ENCODE measurements around the gene DMXL2.
"Not testable (repeated sequence)": the region's sequence is repeated elsewhere in the genome, so short reads cannot be mapped to it uniquely, and the experiment has no call there.

The DMXL2 gene

GRCh38 chr15:51621936-51622603 lies 501 bp downstream of the DMXL2 start:
- in situ Hi-C loops (cut with HindIII; ENCODE audit: low sequenced_read_pairs): no loop called here

- in situ Hi-C loops (cut with HindIII; ENCODE audit: low sequenced_read_pairs): no loop called here
These were observed 1.3 kb downstream of the DMXL2 start for GRCh38 chr15:51621155-51621765.

GRCh38 chr15:51620641-51621040 lies 1.9 kb downstream of the DMXL2 start:
- in situ Hi-C loops (cut with HindIII; ENCODE audit: low sequenced_read_pairs): no loop called here

GRCh38 chr15:51620122-51620521 lies 2.4 kb downstream of the DMXL2 start:
- in situ Hi-C loops (cut with HindIII; ENCODE audit: low sequenced_read_pairs): no loop called here

GRCh38 chr15:51619331-51620035 lies 3.1 kb downstream of the DMXL2 start:
- in situ Hi-C loops (cut with HindIII; ENCODE audit: low sequenced_read_pairs): no loop called here

- in situ Hi-C loops (cut with HindIII; ENCODE audit: low sequenced_read_pairs): no loop called here
These were observed 4.7 kb downstream of the DMXL2 start for GRCh38 chr15:51617886-51618285.

GRCh38 chr15:51613951-51614350 lies 8.6 kb downstream of the DMXL2 start:
- in situ Hi-C loops (cut with HindIII; ENCODE audit: low sequenced_read_pairs): no loop called here

- in situ Hi-C loops (cut with HindIII; ENCODE audit: low sequenced_read_pairs): not testable (repeated sequence)
These were observed 9.9 kb downstream of the DMXL2 start for GRCh38 chr15:51612669-51613068.

GRCh38 chr15:51603462-51603948 lies 19.1 kb downstream of the DMXL2 start:
- in situ Hi-C loops (cut with HindIII; ENCODE audit: low sequenced_read_pairs): not testable (repeated sequence)

GRCh38 chr15:51603002-51603401 lies 19.6 kb downstream of the DMXL2 start:
- in situ Hi-C loops (cut with HindIII; ENCODE audit: low sequenced_read_pairs): no loop called here

- in situ Hi-C loops (cut with HindIII; ENCODE audit: low sequenced_read_pairs): no loop called here
These were observed 20.1 kb downstream of the DMXL2 start for GRCh38 chr15:51602484-51602883.

GRCh38 chr15:51601801-51602200 lies 20.8 kb downstream of the DMXL2 start:
- in situ Hi-C loops (cut with HindIII; ENCODE audit: low sequenced_read_pairs): no loop called here

- in situ Hi-C loops (cut with HindIII; ENCODE audit: low sequenced_read_pairs): no loop called here
These were observed 22.5 kb downstream of the DMXL2 start for GRCh38 chr15:51600114-51600513.

GRCh38 chr15:51589881-51590568 lies 32.5 kb downstream of the DMXL2 start:
- in situ Hi-C loops (cut with HindIII; ENCODE audit: low sequenced_read_pairs): no loop called here

GRCh38 chr15:51588966-51589365 lies 33.6 kb downstream of the DMXL2 start:
- in situ Hi-C loops (cut with HindIII; ENCODE audit: low sequenced_read_pairs): no loop called here

GRCh38 chr15:51585986-51586385 lies 36.6 kb downstream of the DMXL2 start:
- in situ Hi-C loops (cut with HindIII; ENCODE audit: low sequenced_read_pairs): no loop called here

GRCh38 chr15:51580982-51581381 lies 41.6 kb downstream of the DMXL2 start:
- in situ Hi-C loops (cut with HindIII; ENCODE audit: low sequenced_read_pairs): no loop called here

GRCh38 chr15:51580385-51580784 lies 42.2 kb downstream of the DMXL2 start:
- in situ Hi-C loops (cut with HindIII; ENCODE audit: low sequenced_read_pairs): no loop called here

GRCh38 chr15:51579012-51579411 lies 43.6 kb downstream of the DMXL2 start:
- in situ Hi-C loops (cut with HindIII; ENCODE audit: low sequenced_read_pairs): no loop called here

- in situ Hi-C loops (cut with HindIII; ENCODE audit: low sequenced_read_pairs): no loop called here
These were observed 44.8 kb downstream of the DMXL2 start for GRCh38 chr15:51577636-51578304.
